ENCODE data around the gene KCNH8.

The KCNH8 gene

GRCh38 chr3:19364148-19364547, 215.8 kb downstream of the KCNH8 start:
- no peak for DNase-seq (ENCODE audit: low spot score)

DNA sequence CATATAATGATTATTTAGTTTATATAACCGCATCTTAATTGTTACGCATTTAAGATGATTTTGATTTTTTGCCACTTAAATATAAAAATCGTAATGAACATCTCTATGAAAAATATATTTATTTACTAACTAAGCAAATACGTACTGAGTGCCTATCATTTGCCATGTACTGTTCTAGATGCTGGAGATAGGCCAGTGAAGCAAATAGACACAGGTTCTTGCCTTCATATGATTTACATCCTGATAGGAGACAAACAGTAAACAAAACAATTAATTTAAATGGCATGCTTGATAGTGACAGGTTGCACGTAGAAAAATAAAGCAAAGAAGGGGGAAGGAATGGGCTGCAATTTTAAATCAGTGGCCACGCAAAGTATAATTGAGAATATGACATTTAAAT, 217.2 kb downstream of the KCNH8 start:
- no peak for DNase-seq (ENCODE audit: low spot score)

DNA sequence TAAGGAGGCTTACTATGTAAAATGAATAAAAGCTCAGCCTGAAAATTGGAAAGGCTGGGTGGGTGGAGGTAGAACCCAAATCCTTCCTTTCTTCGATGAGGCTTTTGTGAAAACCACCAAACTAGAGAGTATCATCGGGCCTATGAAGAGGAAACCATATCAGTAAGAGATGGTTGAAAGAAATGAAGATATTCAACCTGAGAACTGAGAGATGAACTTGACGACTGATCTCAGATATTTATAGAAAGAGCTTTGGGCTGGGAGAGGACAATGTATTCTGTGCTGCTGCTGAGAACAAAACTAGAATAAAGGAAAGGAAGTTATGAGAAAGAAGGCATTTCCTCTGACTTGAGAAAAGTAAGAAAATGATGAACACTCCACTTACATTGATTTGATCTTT, 236.6 kb downstream of the KCNH8 start:
- no peak for DNase-seq (ENCODE audit: low spot score)

DNA sequence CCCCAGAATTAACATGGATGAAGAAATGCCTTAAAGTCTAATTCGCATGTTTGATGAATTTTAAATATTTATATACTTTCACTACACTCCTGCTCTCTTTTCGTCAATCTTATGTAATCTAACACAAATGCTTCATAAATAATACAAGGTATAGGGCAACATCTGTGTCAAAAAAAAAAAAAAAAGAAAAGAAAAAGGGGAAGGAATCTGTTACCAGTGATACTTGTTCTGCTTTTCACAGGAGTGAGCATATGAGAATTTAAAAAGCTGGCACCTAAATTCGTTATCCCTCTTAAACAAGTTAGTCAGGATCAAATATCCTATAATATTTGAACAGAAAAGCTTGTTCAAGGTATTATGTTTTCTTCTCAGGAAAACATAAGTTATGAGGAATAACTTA, 243.8 kb downstream of the KCNH8 start:
- no peak for DNase-seq (ENCODE audit: low spot score)

DNA sequence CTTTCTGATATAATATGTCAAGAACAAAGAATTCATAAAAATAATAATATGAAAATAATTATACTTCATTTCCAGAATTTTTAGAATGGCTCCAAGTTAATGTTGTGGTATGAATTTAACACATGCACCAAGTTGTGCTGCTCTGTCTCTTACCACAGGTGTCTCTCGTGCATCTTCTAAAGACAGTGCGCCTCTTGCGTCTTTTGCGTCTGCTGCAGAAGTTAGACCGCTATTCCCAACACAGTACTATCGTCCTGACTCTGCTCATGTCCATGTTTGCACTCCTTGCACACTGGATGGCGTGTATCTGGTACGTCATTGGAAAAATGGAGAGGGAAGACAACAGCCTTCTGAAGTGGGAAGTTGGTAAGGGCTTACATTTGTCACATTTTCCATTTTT, 246.6 kb downstream of the KCNH8 start:
- no peak for DNase-seq (ENCODE audit: low spot score)

DNA sequence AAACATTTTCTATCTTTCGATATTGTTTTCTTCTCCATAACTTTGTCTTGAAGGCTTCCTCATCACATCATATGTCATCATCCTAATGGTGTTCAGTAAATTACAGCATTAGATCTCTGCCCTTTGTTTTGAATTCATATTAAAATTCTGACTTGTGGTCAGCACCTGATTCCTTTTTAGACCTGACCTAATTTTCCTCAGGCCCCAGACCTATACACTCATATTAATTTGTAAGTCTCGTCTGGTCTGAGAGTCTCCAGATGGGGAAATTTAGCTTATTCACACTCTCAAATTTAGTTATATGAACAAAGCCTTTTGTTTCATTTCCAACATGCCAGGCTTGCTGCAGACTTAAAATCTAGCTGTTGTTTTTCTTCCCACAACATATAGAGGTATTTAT, 248.4 kb downstream of the KCNH8 start:
- DNase-seq (ENCODE audit: low spot score) = no peak

GRCh38 chr3:19399356-19399755, 251.0 kb downstream of the KCNH8 start:
- DNase-seq (ENCODE audit: low spot score) = no peak

DNA sequence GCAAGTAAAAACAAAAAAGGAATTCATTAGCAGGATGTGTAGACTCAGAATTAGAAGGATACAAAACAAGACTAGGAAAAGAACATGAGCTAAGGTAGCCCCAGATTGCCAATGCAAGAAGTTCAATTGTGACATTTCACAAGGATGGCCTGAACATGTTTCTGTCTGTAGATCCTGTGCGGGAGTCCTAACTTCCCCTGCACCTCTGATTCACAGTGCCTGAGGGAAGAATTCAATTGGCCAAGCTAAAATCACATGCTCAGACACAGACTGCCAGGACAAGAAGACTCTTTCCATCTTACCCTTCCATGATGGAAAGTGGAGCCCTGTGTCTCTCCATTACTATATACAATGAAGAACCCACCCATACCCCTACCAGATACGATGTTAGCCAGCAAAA, 251.5 kb downstream of the KCNH8 start:
- DNase-seq (ENCODE audit: low spot score) = no peak

- no peak for DNase-seq (ENCODE audit: low spot score)
These were observed 271.8 kb downstream of the KCNH8 start for GRCh38 chr3:19420159-19420558.

DNA sequence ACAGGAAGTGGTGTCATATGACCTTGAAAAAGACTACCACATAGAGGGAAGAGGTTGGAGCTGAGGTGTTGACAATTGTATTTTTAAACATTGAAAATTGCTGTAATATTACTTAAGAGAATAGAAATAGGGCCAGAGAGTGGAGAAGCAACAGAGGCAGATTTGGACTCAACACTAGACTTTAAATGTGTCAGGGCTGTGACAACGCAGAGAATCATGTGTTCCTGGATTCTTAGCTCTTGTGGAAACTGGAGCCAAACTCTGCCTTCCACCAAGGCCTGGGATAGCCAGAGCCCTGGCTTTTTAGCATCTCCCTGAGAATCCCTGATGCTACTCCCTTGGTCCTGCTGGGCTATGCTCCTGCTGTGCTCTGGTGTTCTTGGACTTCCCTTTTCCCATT, 277.5 kb downstream of the KCNH8 start:
- no peak for DNase-seq (ENCODE audit: low spot score)

DNA sequence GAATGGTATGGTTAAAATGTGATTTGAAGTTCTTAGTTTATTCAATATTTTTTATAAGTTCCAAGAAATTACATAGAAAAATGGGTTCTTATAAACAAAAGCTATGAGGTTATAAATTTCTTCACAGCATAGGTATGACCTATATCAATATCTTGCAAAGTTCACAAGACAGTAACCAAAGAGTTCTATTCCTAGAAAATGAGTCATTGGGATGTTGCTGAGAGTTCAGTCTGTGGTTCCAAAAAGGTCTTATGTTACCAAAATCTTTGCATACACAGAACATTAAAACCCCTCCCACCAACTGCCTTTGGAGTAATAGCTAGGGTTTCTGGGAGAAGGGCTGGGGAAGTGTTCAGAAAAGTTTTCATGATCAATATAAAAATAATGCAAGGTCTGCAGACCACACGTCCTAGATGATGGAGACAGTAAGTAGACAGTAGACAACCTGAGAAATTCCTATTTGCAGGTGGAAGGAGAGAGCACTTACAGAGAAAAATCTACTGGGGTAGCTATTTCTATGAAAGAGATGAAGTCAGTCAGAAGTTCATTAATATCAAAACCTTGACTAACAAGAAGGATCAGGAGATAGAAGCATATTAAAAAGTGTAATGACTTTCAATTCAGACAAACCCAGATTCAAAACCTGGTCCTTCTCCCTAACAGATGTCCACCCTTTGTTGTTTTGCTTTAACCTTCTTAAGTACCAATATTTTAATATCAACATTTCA, 279.3 kb downstream of the KCNH8 start:
- DNase-seq (ENCODE audit: low spot score) = no peak

DNA sequence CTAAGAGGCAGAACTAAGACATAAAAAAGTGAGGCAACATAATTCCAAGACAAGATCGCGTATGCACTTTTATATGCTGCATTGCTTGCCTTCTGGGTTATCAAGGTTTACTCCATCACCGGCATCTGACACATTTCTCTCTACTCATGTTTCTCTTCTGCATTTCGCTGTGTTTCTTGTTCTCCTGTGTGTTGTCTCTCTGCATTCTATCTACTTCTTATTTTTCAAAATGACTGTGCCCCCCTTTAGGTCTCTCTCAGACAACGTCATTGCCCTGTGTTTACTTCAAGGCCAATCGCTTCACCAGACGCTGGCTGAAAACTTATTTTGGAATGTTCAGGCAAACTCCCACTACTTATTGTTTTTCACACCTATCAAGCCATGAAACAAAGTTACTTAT, 280.4 kb downstream of the KCNH8 start:
- DNase-seq (ENCODE audit: low spot score) = no peak

GRCh38 chr3:19432669-19433068, 284.4 kb downstream of the KCNH8 start:
- DNase-seq (ENCODE audit: low spot score) = no peak

DNA sequence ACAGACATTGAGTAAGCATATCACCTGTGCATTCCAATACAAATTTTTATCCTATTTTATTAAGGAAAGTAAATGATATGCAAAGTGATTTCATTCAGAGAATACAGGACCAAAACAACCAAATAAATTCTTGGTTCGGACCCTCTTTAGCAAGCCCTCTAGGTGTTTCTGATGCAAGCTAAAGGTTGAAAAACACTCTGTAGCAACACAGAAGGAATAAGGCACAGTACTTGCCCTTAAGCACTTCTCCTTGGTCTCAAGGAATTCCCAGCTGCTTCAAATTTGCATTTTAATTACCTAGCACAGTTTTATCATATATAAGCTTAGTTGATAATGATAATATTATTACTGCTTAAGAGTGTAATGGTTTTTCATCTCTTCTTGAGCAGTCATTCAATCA, 288.4 kb downstream of the KCNH8 start:
- no peak for DNase-seq (ENCODE audit: low spot score)

- no peak for DNase-seq (ENCODE audit: low spot score)
These were observed 291.6 kb downstream of the KCNH8 start for GRCh38 chr3:19439944-19440343.

DNA sequence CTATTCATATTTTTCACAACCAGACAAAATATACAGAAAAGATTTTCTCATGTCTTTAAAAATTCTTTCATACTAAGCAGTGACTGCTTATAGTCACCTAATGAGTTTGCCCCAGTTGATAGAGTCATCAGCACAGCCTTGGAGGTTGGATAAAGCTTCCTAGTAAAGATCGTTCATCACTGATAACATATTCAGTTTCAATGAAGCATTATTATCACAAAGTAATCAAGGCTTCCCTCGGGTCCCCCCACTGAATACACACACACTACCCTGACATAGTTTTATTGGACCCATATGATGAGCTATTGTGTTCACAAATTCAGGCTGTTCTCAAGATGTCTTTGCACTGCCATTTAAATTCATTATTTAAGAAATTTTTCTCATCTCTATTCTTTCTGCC, 297.8 kb downstream of the KCNH8 start:
- DNase-seq (ENCODE audit: low spot score) = no peak

DNA sequence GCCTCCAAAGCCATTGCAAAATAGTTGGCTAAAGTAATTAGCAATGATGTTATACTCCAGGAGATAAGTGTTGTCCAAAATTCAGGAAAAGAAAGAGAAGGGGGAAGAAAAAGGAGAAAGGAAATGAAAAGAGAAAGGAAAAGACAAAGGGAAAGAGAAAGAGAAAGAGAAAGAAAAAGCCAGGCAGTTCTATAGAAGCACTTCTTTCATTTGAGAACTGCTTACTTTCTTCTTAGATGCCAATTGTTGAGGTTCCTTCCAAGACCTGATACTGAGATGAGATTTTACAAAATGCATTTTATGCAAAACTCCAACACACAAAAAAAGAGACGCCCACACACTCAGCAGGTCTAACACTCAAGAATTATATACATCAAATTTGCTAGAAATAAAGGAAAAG, 298.4 kb downstream of the KCNH8 start:
- no peak for DNase-seq (ENCODE audit: low spot score)

DNA sequence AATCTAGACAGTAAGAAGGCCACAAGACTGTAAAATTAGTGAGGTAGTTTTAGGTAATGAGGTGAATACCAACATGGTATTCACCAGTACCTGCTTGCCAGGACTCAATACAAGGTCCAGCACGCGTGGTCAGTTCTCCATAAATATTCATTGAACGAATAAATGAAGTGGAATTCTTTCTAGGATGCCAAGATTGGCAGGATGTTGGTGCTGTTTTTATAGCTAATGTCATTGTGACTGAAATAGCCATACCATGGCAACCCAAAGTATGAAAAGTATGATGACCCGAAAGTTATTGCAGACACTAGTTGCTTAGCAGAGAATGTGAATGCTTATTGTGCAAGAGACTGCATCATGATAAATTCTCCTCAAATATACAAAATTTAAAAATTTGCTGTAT, 307.2 kb downstream of the KCNH8 start:
- DNase-seq (ENCODE audit: low spot score) = no peak

DNA sequence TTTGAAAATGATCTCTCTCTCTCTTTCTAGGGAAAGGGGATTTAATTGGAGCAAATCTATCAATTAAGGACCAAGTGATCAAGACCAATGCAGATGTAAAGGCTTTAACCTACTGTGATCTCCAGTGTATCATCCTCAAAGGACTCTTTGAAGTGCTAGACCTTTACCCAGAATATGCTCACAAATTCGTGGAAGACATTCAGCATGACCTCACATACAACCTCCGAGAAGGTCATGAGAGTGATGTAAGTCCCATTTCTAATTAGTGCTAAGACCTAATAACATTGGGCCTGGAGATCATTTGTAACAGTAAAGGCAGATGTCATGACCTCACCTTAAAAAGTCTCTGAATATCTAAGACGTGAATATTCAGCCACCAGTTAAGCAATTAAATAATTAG, 308.4 kb downstream of the KCNH8 start:
- DNase-seq (ENCODE audit: low spot score) = no peak

DNA sequence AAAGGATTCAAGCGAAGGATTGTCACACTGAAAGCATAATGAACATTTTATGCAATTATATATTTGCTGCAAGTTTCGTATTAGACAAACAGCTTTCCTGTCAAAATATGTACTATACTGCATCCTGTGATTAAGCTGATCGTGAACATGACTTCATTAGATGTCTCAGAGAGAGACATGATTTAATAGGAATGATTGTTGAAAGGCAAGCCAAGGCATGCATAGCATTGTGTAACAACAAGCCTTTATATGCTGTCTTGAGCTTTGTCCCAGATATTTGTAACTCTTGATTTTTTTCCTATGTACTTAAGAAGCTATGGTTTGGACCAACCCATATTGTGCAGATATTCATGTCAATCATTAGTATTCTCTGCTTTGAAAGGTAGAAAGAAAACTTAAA, 309.1 kb downstream of the KCNH8 start:
- DNase-seq (ENCODE audit: low spot score) = no peak

DNA sequence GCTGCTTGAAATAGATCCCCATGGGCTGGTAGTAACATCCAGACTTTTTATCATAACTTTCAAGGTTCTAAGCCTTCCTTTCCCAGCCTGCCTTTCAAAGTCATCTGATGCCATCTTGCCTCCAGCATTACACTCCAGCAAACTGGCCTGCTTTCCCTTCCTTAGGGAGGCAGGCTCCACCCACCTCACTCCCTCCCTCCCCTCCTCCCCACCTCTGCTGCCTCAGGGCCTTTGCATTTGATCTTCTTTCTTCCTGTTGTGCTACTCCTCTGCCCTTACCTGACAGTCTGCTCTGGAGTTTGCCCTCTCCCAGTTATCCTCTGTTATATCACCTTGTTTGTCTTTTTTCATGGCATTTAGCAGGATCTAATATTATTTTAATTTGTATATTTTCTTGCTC, 319.5 kb downstream of the KCNH8 start:
- no peak for DNase-seq (ENCODE audit: low spot score)

- DNase-seq (ENCODE audit: low spot score) = no peak
These were observed 322.8 kb downstream of the KCNH8 start for GRCh38 chr3:19471138-19471537.

- no peak for DNase-seq (ENCODE audit: low spot score)
These were observed 325.8 kb downstream of the KCNH8 start for GRCh38 chr3:19473971-19474580.

DNA sequence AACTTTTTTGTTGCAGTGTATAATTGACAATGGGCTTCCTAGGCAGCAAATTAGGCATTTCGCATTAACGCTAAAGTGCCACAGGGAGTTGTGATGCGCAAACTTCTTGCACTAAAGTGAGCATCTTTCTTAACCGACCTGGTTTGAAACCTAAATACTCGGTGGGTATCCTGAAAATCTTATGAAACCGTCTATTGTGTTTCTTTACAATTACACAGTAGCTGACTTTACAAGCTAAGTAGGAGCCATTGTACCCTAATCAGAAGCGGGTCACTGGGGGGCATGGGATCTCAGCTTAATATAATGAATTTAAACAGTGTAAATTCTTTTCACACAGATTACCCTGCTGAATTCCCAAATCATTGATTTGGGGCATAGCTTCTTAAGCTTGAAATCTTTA, 328.0 kb downstream of the KCNH8 start:
- DNase-seq (ENCODE audit: low spot score) = no peak

Data from SW480 (cell line).